A549 treated with ZK216348 at 1 μM for 4 hours (cell line): ENCODE data around the gene LAMTOR5. TPM values are rescaled to one million over a fixed set of nuclear protein-coding genes. Genes with fewer than 3 reads are reported as not detected.

Experiments used
- total RNA-seq: library from RNA; stranded (reverse); fragments of 200-300 nt; extraction: Qiagen RNA extraction; gene quantifications from 5 replicates; pipeline ENCODE4 v1.2.3, GENCODE V29; 2022; ENCODE audit warnings: low read depth

The LAMTOR5 gene
- total RNA-seq, result 159 to 182 TPM (median 181 TPM) in 5 replicates

DNA sequence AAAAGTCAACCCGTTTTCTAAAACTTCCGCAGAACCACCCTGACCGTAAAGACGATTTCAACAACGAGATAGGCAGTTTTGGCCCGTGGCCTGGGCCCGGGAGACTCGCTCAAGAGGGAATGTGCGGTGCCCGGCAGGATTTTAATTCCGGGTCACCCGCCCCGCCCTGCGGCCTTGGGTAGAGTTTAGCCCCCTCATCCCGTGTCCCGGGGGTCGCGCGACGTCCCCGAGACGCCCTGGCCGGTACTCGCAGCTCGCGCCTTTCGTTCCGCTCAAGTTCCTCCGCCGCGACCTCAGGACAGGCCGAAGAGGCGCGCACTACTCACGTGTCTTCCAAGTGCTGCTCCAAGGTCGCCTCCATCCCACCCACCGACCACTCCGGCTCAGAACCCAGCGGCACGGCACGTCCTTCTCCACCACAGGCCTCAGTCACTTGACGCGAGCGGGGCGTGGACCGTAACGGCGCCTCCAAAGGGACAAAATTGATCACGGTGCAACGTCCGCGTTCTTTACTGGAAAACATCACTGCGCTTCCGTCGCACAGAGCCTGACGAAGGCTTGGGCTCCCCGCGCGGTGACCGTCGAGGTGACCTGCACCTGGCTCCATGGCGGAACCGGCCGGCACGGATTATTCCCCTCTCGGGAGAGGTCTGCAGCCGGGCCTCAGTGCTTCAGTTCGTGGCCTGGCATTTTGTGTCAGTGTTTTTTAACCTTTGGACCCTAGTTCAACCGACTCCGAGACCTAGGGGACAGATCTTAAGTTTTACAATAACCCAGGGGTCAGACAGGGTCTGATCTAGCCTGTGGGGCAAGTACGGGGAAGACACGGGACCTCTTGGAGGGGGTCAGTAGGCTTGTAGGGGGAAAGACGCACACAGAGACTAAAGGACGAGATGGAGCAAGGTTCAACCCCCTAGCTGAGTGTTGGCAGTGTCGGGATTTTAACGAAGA, at the start of gene LAMTOR5:
TSS of gene LAMTOR5 (minus strand) at position 435 of the 951 bp plus-strand sequence. CDS start at position 361, 74 bp downstream.

DNA sequence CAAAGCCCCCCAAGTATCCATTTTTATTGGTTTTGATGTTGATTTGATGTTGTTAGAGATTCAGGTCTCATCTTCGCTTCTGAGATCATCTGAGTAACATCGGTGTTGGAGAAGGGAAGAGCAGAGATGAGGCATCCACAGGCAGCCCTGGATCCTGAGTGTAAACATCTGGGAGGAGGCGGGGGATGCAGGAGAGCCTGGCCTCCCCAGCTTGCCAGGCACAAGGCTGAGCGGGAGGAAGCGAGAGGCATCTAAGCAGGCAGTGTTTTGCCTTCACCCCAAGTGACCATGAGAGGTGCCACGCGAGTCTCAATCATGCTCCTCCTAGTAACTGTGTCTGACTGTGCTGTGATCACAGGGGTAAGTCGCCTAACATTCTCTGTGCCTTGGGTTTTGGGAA, 43.4 kb upstream of the LAMTOR5 start, which contains the start of gene PROK1:
TSS of gene PROK1 (plus strand) at position 221 of the 400 bp plus-strand sequence. CDS start at position 289, 68 bp downstream.

DNA sequence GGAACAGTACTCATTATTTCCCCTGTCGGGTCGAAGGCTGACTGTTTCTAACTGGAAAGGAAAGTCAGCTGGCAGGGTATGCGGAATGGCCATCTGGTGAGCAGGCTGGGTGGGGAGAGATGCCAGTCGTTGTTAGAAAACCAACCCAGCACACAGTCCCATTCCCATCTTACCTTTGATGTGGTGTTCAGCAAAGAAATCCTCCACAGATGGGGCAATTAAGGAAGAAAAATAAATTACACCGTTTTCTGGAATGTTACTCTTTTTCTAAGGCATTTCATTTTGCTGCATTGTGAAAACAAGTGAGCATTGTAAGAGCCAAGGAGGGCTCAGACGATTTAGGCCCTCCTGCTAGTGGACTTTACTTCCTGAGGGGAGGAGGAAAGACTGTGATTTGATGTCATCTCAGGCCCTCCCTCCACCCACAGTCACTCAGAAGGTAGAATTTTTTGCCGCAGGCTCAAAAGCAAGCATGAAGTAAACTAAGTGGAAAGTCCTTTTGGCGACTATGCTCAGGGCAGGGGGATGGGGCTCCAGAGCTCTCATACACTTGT, 16.7 kb downstream of the LAMTOR5 start, which contains the start of gene SLC16A4:
TSS of gene SLC16A4 (minus strand) at position 335 of the 554 bp plus-strand sequence. CDS start 1,703 bp downstream, outside the sequence.

Other genes starting within 250 kb of the LAMTOR5 start
- gene KCNC4, start 197.4 kb downstream of the LAMTOR5 start, total RNA-seq, result 2.4 to 5.0 TPM (median 3.8 TPM) in 5 replicates
- gene RBM15, start 68.3 kb downstream of the LAMTOR5 start, total RNA-seq, result 6.0 to 11.8 TPM (median 7.7 TPM) in 5 replicates
- gene SLC16A4, start 16.7 kb downstream of the LAMTOR5 start, total RNA-seq, result 26.0 to 41.9 TPM (median 37.9 TPM) in 5 replicates
- not detected in 5 replicates for gene PROK1, start 43.5 kb upstream of the LAMTOR5 start, total RNA-seq
- gene KCNA10, start 111.5 kb upstream of the LAMTOR5 start, total RNA-seq, result not detected in 5 replicates
- gene KCNA2, start 198.7 kb upstream of the LAMTOR5 start, total RNA-seq, result 0.02 to 0.18 TPM (median 0.05 TPM) in 3 of 5 replicates, not detected in the others